NCI-H526 (cell line): ENCODE results near the gene IGFLR1.
"Not testable (repeated sequence)": the region's sequence is repeated elsewhere in the genome, so short reads cannot be mapped to it uniquely, and the experiment has no call there.

Source experiments
- DNase-seq, 2 experiments: peaks; one replicate each; lab custom pipeline; 2025; lab: John Stamatoyannopoulos, UW

The IGFLR1 gene

GRCh38 chr19:35704218-35704617 is 38.0 kb downstream of the IGFLR1 start, which contains the start of gene ZBTB32:
TSS of gene ZBTB32 (plus strand) at chr19:35704558. CDS start at chr19:35714627, 10,069 bp downstream.
- DNase-seq = no peak

GRCh38 chr19:35703343-35703742 is 38.9 kb downstream of the IGFLR1 start:
- DNase-seq = peak in 1 of 2 experiments; percentile 28

DNA sequence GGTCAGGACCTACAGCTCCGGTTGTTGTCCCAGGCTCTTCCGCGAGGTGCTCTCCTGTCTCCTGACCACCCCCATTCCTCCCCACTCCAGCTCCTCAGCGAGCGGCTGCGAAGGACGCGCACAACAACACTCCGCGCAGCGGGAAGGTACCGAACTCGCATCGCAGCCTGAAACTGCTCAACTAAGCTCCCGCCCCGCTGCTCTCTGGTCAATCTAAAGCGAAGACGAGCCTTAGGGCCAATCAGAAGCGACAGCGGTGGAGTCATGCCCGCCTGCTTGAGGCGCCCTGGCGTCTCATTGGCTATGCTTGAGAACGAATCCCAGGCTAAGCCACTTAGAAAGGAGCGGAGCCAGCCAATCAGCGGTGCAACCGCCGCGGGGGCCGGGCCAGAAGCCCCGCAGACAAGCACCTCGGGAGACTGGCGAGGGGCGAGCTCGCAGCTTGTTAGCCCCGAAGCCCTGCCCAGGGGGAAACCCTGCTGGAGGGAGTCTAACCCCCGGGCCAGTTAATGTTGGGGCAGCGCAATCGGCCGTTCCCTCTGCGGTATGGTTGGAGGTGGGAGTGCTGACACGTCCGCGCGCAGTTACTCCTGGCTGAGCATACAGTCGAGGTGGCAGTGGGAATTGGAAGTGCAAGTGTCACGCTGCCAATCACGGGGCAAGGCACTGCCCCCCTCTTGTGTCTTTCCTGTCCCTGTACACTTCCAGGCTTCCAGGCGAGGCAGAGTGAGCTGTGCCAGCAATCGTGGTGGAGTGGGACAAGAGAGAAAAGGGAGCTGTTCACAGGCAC is 39.8 kb downstream of the IGFLR1 start:
- DNase-seq = peak; percentile 99 to 100

DNA sequence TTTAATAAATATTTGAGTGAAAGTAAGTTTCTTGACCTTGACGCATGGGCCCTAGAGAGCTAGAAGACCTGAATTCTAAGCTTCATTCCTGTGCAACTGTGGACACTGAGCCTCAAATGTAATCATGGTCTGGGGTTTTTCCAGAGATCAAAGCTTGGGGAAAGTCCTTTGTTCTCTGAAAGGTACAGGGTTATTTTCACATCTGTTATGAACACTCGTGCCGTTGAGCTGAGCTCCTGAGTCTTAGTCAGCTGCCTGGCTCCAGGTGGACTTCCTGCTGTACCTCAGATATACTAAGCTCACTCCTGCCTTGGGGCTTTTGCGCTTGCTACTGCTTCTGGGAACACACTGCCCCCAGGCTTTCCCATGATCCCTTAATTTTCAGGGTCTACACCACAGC is 45.4 kb downstream of the IGFLR1 start:
- no peak for DNase-seq

- DNase-seq = no peak
Measured at GRCh38 chr19:35695895-35696422, 46.3 kb downstream of the IGFLR1 start.

DNA sequence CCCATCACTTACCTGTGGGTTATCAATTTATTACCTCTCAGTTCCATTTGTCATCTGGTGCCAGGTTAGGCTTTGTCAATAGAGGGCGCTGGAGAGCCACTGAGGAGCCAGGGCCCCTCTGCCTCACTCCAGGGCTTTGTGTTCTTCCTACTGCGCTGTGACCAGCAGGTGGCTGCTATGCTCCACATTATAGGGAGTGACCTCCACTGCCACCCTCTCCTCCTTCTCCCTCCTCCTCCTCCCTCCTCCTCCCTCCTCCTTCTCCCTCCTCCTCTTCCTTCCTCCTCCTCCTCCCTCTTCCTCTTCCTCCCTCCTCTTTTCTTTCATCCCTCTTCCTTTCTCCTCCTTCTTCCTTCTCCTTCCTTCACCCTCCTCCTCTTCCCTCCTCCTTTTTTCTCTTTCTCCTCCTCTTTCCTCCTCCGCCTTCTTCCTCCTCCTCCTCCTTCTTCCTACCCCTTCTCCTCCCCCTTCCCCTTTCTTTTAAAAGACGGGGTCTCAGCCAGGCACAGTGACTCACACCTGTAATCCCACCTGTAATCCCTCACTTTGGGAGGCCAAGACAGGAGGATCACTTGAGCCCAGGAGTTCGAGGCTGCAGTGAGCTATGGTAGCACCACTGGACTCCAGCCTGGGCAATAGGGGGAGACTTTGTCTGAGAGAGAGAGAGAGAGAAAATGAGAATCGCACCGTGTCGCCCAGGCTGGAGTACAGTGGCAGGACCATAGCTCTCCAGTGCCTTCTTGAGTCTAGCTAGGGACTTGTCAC is 48.2 kb downstream of the IGFLR1 start:
- DNase-seq = peak; percentile 79 to 97

GRCh38 chr19:35693422-35693821 is 48.8 kb downstream of the IGFLR1 start:
- DNase-seq = no peak

- DNase-seq = no peak
Measured at GRCh38 chr19:35692010-35692409, 50.2 kb downstream of the IGFLR1 start.

DNA sequence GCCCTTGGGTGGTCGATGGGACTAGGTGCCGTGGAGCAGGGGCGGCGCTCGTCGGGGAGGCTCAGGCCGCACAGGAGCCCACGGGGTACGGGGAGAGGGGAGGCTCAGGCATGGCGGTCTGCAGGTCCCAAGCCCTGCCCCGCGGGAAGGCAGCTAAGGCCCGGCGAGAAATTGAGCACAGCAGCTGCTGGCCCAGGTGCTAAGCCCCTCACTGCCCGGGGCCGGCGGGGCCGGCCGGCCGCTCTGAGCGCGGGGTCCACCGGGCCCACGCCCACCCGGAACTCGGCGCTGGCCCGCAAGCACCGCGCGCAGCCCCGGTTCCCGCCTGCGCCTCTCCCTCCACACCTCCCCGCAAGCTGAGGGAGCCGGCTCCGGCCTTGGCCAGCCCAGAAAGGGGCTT is 51.1 kb downstream of the IGFLR1 start:
- not testable (repeated sequence) for DNase-seq

- DNase-seq = no peak
Measured at GRCh38 chr19:35689836-35690235, 52.4 kb downstream of the IGFLR1 start.
